PFSK-1 (cell line): Measurements from ENCODE around the gene HDGFL2.

Experiments
- FOXP2 ChIP-seq: optimal IDR thresholded peaks from 2 replicates; pipeline ENCODE3; 2011; ENCODE audit warnings: borderline replicate concordance, control low read depth, inconsistent platforms; ENCODE audit not compliant: insufficient read depth; ENCODE audit errors: extremely low read length, extremely low read depth
- POLR2AphosphoS5 ChIP-seq: IDR thresholded peaks from 2 replicates; pipeline ENCODE4 v1.6.1; 2012; ENCODE audit warnings: low read depth, mild to moderate bottlenecking, control low read depth, low read length, moderate library complexity
- SIN3A ChIP-seq: IDR thresholded peaks from 2 replicates; pipeline ENCODE4 v1.6.1; 2012; ENCODE audit warnings: mild to moderate bottlenecking, low read length, moderate library complexity, borderline replicate concordance; ENCODE audit not compliant: insufficient read depth
- TAF1 ChIP-seq: IDR thresholded peaks from 2 replicates; pipeline ENCODE4 v1.6.1; 2012; ENCODE audit warnings: low read length, control low read depth, borderline replicate concordance; ENCODE audit not compliant: insufficient read depth
- TF ChIP-seq, protein P1 (sequence below), 2 experiments: IDR thresholded peaks; 2 replicates each; pipeline versions ENCODE4 v1.6.1 to v1.8.0; 2011 to 2012; ENCODE audit warnings: low read depth in 2 of 2, low read length in 2 of 2, control low read depth in 1 of 2, inconsistent platforms in 1 of 2, mild to moderate bottlenecking in 1 of 2, moderate library complexity in 1 of 2; ENCODE audit not compliant: insufficient read depth in 1 of 2

DNA sequence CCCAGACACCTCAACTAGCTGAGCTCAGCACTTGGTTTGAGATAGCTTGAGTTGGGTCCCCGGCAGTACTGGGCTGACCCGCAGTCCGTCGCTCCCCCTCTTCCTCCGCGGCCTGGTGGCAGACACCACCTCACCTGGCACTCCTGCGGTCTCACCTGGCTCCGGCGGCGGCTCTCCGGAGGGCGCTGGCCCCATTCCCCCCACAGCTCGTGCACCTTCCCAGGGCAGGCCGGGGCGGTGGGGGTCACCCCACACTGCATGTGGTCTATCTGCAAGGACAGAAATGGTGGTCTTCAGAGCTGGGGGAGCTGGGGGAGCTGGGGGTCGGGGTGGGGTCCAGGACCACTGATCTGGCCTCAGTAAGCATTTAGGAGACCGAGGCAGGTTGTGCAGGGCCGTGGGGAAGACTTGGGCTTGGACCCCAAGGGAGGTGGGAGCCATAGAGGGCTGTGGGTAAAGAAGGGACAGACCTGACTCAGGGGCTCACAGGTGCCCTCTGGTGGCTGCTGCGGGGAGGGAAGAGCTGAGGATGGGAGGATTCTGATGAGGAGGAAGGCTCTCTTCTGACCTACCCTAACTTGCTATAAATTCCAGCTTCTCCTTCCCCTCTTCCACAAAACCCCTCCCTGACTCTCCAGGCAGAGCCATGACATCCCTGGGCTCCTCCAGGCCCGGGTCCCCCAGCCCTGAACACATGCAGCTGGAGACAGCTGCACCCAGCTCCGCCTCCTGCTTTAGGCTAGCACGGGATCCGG lies 52.9 kb downstream of the HDGFL2 start:
- TF ChIP-seq, protein P1, sequence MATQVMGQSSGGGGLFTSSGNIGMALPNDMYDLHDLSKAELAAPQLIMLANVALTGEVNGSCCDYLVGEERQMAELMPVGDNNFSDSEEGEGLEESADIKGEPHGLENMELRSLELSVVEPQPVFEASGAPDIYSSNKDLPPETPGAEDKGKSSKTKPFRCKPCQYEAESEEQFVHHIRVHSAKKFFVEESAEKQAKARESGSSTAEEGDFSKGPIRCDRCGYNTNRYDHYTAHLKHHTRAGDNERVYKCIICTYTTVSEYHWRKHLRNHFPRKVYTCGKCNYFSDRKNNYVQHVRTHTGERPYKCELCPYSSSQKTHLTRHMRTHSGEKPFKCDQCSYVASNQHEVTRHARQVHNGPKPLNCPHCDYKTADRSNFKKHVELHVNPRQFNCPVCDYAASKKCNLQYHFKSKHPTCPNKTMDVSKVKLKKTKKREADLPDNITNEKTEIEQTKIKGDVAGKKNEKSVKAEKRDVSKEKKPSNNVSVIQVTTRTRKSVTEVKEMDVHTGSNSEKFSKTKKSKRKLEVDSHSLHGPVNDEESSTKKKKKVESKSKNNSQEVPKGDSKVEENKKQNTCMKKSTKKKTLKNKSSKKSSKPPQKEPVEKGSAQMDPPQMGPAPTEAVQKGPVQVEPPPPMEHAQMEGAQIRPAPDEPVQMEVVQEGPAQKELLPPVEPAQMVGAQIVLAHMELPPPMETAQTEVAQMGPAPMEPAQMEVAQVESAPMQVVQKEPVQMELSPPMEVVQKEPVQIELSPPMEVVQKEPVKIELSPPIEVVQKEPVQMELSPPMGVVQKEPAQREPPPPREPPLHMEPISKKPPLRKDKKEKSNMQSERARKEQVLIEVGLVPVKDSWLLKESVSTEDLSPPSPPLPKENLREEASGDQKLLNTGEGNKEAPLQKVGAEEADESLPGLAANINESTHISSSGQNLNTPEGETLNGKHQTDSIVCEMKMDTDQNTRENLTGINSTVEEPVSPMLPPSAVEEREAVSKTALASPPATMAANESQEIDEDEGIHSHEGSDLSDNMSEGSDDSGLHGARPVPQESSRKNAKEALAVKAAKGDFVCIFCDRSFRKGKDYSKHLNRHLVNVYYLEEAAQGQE (IDR thresholded peaks at IDR 0.05; ENCODE audit: insufficient read depth in 1 of 2, low read depth in 2 of 2, low read length in 2 of 2) = no peak
- TF ChIP-seq TAF1 (no peak), POLR2AphosphoS5 (no peak), SIN3A (no peak), FOXP2 (no peak)
